Upper lobe of left lung (tissue), 4 donors: ENCODE measurements around the gene RILP.

Experiments used
- EP300 ChIP-seq, 4 donors: sonication (generic); formaldehyde crosslinking; IDR thresholded peaks; one replicate each; pipeline ENCODE4 v1.5.1; 2017; ENCODE audit warnings: antibody characterized with exemption in 4 of 4, control low read depth in 2 of 4
- POLR2A ChIP-seq, 4 donors: fragments of 450-650 bp; IDR thresholded peaks; one replicate each; pipeline ENCODE4 v1.5.1; 2016 to 2017; ENCODE audit warnings: antibody characterized with exemption in 4 of 4, mild to moderate bottlenecking in 2 of 4
- POLR2AphosphoS5 ChIP-seq, 2 donors: sonication (generic); formaldehyde crosslinking; IDR thresholded peaks; one replicate each; pipeline ENCODE4 v1.5.1; 2017; ENCODE audit warnings: antibody characterized with exemption in 2 of 2
- TF ChIP-seq, protein P1 (sequence below), 6 experiments: fragments of 450-650 bp in 4 of 6; fragments of 200-600 bp in 2 of 6; sonication (generic) in 2 of 6; IDR thresholded peaks; one replicate each; pipeline ENCODE4 v1.5.1; 2016 to 2019; ENCODE audit warnings: antibody characterized with exemption in 6 of 6

- no peak for TF ChIP-seq POLR2AphosphoS5 (IDR thresholded peaks at IDR 0.05)
- no peak for TF ChIP-seq POLR2A (IDR thresholded peaks at IDR 0.05)
- TF ChIP-seq, protein P1, sequence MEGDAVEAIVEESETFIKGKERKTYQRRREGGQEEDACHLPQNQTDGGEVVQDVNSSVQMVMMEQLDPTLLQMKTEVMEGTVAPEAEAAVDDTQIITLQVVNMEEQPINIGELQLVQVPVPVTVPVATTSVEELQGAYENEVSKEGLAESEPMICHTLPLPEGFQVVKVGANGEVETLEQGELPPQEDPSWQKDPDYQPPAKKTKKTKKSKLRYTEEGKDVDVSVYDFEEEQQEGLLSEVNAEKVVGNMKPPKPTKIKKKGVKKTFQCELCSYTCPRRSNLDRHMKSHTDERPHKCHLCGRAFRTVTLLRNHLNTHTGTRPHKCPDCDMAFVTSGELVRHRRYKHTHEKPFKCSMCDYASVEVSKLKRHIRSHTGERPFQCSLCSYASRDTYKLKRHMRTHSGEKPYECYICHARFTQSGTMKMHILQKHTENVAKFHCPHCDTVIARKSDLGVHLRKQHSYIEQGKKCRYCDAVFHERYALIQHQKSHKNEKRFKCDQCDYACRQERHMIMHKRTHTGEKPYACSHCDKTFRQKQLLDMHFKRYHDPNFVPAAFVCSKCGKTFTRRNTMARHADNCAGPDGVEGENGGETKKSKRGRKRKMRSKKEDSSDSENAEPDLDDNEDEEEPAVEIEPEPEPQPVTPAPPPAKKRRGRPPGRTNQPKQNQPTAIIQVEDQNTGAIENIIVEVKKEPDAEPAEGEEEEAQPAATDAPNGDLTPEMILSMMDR (IDR thresholded peaks at IDR 0.05), result no peak
- no peak for TF ChIP-seq EP300 (IDR thresholded peaks at IDR 0.05)
Observed at GRCh38 chr17:1616101-1616500, 33.6 kb downstream of the RILP start.
